ENCODE results near the gene KRT222. TPM values are rescaled to one million over a fixed set of nuclear protein-coding genes. Genes with fewer than 3 reads are reported as not detected.

Gene KRT222
- total RNA-seq, 2 donors from 2014 or later, result 0.05 to 0.91 TPM

GRCh38 chr17:40623419-40624210 lies 41.4 kb downstream of the KRT222 start:
- Histone ChIP-seq H3K27me3 (replicated peaks; ENCODE audit: insufficient read depth) (no peaks in the 10 kb centered on the region), H3K4me1 (replicated peaks) (peaks cover 5% of the 10 kb centered on the region), H3K9me3 (no peaks in the 10 kb centered on the region), H3K4me3 (no peak overlapping the region), H3K36me3 (no peaks in the 10 kb centered on the region), H3K27ac (no peak overlapping the region)
- WGBS, result 89% methylated on average over 12 of the region's 12 CpGs
- no peak for DNase-seq (ENCODE audit: low spot score)
- intact Hi-C loops (cut with DNase I), result loop anchor here (10.0 kb wide), 1 partner anchor 101 kb away; no protein-coding TSS in a partner anchor
- no peak for TF ChIP-seq POLR2AphosphoS5 (IDR thresholded peaks at IDR 0.05)
- TF ChIP-seq POLR2A (IDR thresholded peaks at IDR 0.05), result no peak
- TF ChIP-seq CTCF (IDR thresholded peaks at IDR 0.05), result no peak

DNA sequence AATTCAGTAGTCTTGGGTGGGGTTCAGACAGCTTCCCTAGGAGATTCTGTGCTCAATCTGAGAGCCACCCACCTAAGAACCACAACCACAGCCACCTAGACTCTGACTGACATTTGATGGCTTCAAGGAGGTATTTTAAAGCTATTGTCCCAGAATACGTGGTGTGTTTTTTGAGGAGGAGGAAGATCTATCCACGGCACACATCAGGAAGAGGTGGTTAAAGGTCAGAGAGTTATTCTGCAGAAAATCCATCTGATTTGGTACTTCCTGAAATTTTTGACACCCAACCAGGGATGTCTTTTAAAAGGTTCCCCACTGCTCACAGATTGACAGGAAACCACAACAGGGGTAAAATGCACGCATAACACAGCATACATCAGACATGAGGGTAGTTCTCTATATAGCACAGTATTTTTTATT lies 42.5 kb downstream of the KRT222 start:
- intact Hi-C loops (cut with DNase I), result loop anchor here (10.0 kb wide), 1 partner anchor 102 kb away; no protein-coding TSS in a partner anchor
- DNase-seq (ENCODE audit: low spot score), result no peak
- Histone ChIP-seq H3K27ac (no peak overlapping the region), H3K4me1 (replicated peaks) (peaks cover 6% of the 10 kb centered on the region), H3K4me3 (no peak overlapping the region), H3K9me3 (no peaks in the 10 kb centered on the region), H3K27me3 (replicated peaks; ENCODE audit: insufficient read depth) (no peaks in the 10 kb centered on the region), H3K36me3 (no peaks in the 10 kb centered on the region)
- TF ChIP-seq POLR2A (IDR thresholded peaks at IDR 0.05) (no peak), CTCF (IDR thresholded peaks at IDR 0.05) (no peak), POLR2AphosphoS5 (IDR thresholded peaks at IDR 0.05) (no peak)
- 73% methylated on average over 3 of the region's 3 CpGs for WGBS

- intact Hi-C loops (cut with DNase I), result loop anchor here (10.0 kb wide), 1 partner anchor 103 kb away; no protein-coding TSS in a partner anchor
- H3K36me3 ChIP-seq, result no peaks in the 10 kb centered on the region
- TF ChIP-seq CTCF (IDR thresholded peaks at IDR 0.05) (no peak), POLR2AphosphoS5 (IDR thresholded peaks at IDR 0.05) (no peak), POLR2A (IDR thresholded peaks at IDR 0.05) (no peak)
- DNase-seq (ENCODE audit: low spot score), result no peak
- WGBS, result 53% methylated on average over 8 of the region's 8 CpGs
- H3K9me3 ChIP-seq, result no peaks in the 10 kb centered on the region
- no peaks in the 10 kb centered on the region for H3K27me3 ChIP-seq (replicated peaks; ENCODE audit: insufficient read depth)
- peaks cover 8% of the 10 kb centered on the region for H3K4me1 ChIP-seq (replicated peaks)
- no peak overlapping the region for H3K27ac ChIP-seq
- no peak overlapping the region for H3K4me3 ChIP-seq
Observed at GRCh38 chr17:40621578-40621977, 43.4 kb downstream of the KRT222 start.

- Histone ChIP-seq H3K27ac (no peak overlapping the region), H3K4me1 (replicated peaks) (peaks cover 8% of the 10 kb centered on the region), H3K36me3 (no peaks in the 10 kb centered on the region), H3K27me3 (replicated peaks; ENCODE audit: insufficient read depth) (no peaks in the 10 kb centered on the region), H3K4me3 (no peak overlapping the region), H3K9me3 (no peaks in the 10 kb centered on the region)
- intact Hi-C loops (cut with DNase I), result loop anchor here (10.0 kb wide), 1 partner anchor 104 kb away; no protein-coding TSS in a partner anchor
- DNase-seq (ENCODE audit: low spot score), result no peak
- 70% methylated on average over 6 of the region's 6 CpGs for WGBS
- TF ChIP-seq POLR2A (IDR thresholded peaks at IDR 0.05) (no peak), POLR2AphosphoS5 (IDR thresholded peaks at IDR 0.05) (no peak), CTCF (IDR thresholded peaks at IDR 0.05) (no peak)
Observed at GRCh38 chr17:40621019-40621418, 44.0 kb downstream of the KRT222 start.

Data from prostate gland (tissue), 2 donors.